Keratinocyte (primary cell): ENCODE results near the gene GGNBP2. TPM values are rescaled to one million over a fixed set of nuclear protein-coding genes. Genes with fewer than 3 reads are reported as not detected.

Source experiments
- DNase-seq: peaks from one replicate; pipeline ENCODE4 v3.0.0-alpha.2; 2011; ENCODE audit warnings: low read depth, missing footprints, low spot score
- FAIRE-seq: peaks from 2 replicates; lab custom pipeline; 2011; peaks lifted over from hg19 to GRCh38; lab: Jason Lieb, UNC
- H2AFZ ChIP-seq: 2 replicates; pipeline ENCODE4 v1.6.0; 2012; ENCODE audit warnings: low read length, control low read depth, inconsistent platforms; ENCODE audit not compliant: control insufficient read depth
- H3K27ac ChIP-seq: 2 replicates; pipeline ENCODE4 v1.5.1; 2011; ENCODE audit warnings: low read length; ENCODE audit not compliant: control insufficient read depth, insufficient read depth
- H3K27me3 ChIP-seq: 3 replicates; pipeline ENCODE4 v1.6.0; 2011; ENCODE audit warnings: low read length; ENCODE audit not compliant: control insufficient read depth, insufficient read depth; ENCODE audit errors: extremely low read depth
- H3K36me3 ChIP-seq, 2 experiments: 2 replicates in 1 of 2; 3 replicates in 1 of 2; pipeline ENCODE4 v1.5.1; 2011; ENCODE audit warnings: low read length in 2 of 2, mild to moderate bottlenecking in 1 of 2; ENCODE audit not compliant: control insufficient read depth in 2 of 2, insufficient read depth in 2 of 2; ENCODE audit errors: extremely low read depth in 1 of 2
- H3K4me1 ChIP-seq: 3 replicates; pipeline ENCODE4 v1.5.1; 2011; ENCODE audit warnings: low read length; ENCODE audit not compliant: control insufficient read depth, insufficient read depth; ENCODE audit errors: extremely low read depth
- H3K4me2 ChIP-seq: 3 replicates; pipeline ENCODE4 v1.6.0; 2011; ENCODE audit warnings: low read depth, low read length; ENCODE audit not compliant: control insufficient read depth, insufficient read depth; ENCODE audit errors: extremely low read depth
- H3K4me3 ChIP-seq, 3 experiments: fragments of 200-600 bp in 1 of 3; sonication (generic) in 1 of 3; 2 replicates in 2 of 3; 3 replicates in 1 of 3; pipeline ENCODE4 v1.5.1; 2011 to 2016; ENCODE audit warnings: low read length in 3 of 3, mild to moderate bottlenecking in 3 of 3, control low read depth in 2 of 3, inconsistent platforms in 1 of 3, low read depth in 1 of 3, mixed read lengths in 1 of 3, mixed run types in 1 of 3, moderate library complexity in 1 of 3; ENCODE audit not compliant: control insufficient read depth in 2 of 3, insufficient read depth in 2 of 3; ENCODE audit errors: extremely low read depth in 1 of 3
- H3K79me2 ChIP-seq: 2 replicates; pipeline ENCODE4 v1.6.0; 2012; ENCODE audit warnings: low read length; ENCODE audit not compliant: control insufficient read depth, insufficient read depth
- H3K9ac ChIP-seq: 3 replicates; pipeline ENCODE4 v1.6.0; 2011; ENCODE audit warnings: low read length; ENCODE audit not compliant: control insufficient read depth, insufficient read depth; ENCODE audit errors: extremely low read depth
- H3K9me1 ChIP-seq: 3 replicates; pipeline ENCODE4 v1.6.0; 2011; ENCODE audit warnings: low read length; ENCODE audit not compliant: control insufficient read depth, insufficient read depth; ENCODE audit errors: extremely low read depth
- H3K9me3 ChIP-seq: 2 replicates; pipeline ENCODE4 v1.5.1; 2012; ENCODE audit warnings: low read depth, low read length; ENCODE audit not compliant: control insufficient read depth
- H4K20me1 ChIP-seq: 3 replicates; pipeline ENCODE4 v1.6.0; 2011; ENCODE audit warnings: low read length; ENCODE audit not compliant: control insufficient read depth, insufficient read depth; ENCODE audit errors: extremely low read depth
- EZH2 ChIP-seq: IDR thresholded peaks from one replicate; pipeline ENCODE4 v1.6.1; 2012; ENCODE audit warnings: inconsistent platforms, mild to moderate bottlenecking, low read length, moderate library complexity
- dilution Hi-C: fragments of 300-500 bp; cut with MboI; formaldehyde crosslinking; loops from one replicate; pipeline ENCODE4 v1.7.0; 2020; ENCODE audit warnings: low sequenced_read_pairs; ENCODE audit not compliant: extremely low pct_ligation_motif_present
- polyA plus RNA-seq, 5 experiments: library from polyadenylated mRNA; depleted of rRNA in 3 of 5; stranded (reverse) in 3 of 5; stranded (forward) in 1 of 5; unstranded in 1 of 5; fragments of >200 nt; gene quantifications; 1 replicate in 1 of 5; 2 replicates in 3 of 5; 3 replicates in 1 of 5; pipeline versions ENCODE4 v1.2.1 to v1.2.3, GENCODE V29; 2011 to 2012; ENCODE audit warnings: missing spikeins in 2 of 5, low read depth in 1 of 5, low replicate concordance in 1 of 5
- TF ChIP-seq, protein P1 (sequence below), 3 experiments: IDR thresholded peaks in 1 of 3; conservative IDR thresholded peaks in 1 of 3; optimal IDR thresholded peaks in 1 of 3; 2 replicates in 2 of 3; 3 replicates in 1 of 3; pipeline versions ENCODE3 to v1.5.1; 2011; ENCODE audit warnings: low read length in 3 of 3, mild to moderate bottlenecking in 3 of 3, moderate library complexity in 2 of 3, control low read depth in 1 of 3, inconsistent platforms in 1 of 3; ENCODE audit not compliant: insufficient read depth in 2 of 3; ENCODE audit errors: extremely low read depth in 1 of 3

Gene GGNBP2
- polyA plus RNA-seq, 1 donor (not counting 4 experiments of a cell fraction or from before 2014, with no cell fraction given): 95.5 TPM

DNA sequence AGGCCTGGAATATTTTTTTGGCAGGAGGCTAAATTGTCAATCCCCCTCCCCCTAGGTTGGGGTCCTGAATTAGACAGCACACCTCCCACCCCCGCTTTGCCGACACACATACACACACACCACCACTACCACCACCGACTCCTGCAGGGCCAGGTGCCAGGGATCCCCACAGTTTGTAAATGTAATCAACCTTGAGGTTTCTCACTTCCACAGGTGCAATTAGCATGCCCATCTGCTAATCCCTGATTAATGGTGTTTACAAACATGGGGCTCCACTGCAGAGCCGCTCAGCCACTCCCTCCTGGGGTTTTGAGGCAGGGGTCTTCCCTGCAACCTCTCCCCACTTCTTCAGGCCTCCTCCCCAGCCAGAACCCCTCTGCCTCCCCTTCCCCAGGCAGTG lies 68.4 kb downstream of the GGNBP2 start:
- FAIRE-seq (no peak), DNase-seq (no peak)
- H3K79me2 ChIP-seq: no peaks in the 10 kb centered on the region
- H3K9me1 ChIP-seq: no peaks in the 10 kb centered on the region
- H3K27ac ChIP-seq: no peak overlapping the region
- H3K9ac ChIP-seq: no peak overlapping the region
- no peaks in the 10 kb centered on the region for H3K36me3 ChIP-seq
- H3K4me1 ChIP-seq: peaks cover 28% of the 10 kb centered on the region
- H3K4me3 ChIP-seq: no peak overlapping the region
- H4K20me1 ChIP-seq: no peaks in the 10 kb centered on the region
- dilution Hi-C loops: no loop called here
- TF ChIP-seq, protein P1, sequence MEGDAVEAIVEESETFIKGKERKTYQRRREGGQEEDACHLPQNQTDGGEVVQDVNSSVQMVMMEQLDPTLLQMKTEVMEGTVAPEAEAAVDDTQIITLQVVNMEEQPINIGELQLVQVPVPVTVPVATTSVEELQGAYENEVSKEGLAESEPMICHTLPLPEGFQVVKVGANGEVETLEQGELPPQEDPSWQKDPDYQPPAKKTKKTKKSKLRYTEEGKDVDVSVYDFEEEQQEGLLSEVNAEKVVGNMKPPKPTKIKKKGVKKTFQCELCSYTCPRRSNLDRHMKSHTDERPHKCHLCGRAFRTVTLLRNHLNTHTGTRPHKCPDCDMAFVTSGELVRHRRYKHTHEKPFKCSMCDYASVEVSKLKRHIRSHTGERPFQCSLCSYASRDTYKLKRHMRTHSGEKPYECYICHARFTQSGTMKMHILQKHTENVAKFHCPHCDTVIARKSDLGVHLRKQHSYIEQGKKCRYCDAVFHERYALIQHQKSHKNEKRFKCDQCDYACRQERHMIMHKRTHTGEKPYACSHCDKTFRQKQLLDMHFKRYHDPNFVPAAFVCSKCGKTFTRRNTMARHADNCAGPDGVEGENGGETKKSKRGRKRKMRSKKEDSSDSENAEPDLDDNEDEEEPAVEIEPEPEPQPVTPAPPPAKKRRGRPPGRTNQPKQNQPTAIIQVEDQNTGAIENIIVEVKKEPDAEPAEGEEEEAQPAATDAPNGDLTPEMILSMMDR (optimal IDR thresholded peaks at IDR 0.05 in 1 of 3, IDR thresholded peaks at IDR 0.05 in 1 of 3, conservative IDR thresholded peaks at IDR 0.05 in 1 of 3; ENCODE audit: extremely low read depth in 1 of 3, insufficient read depth in 2 of 3, low read length in 3 of 3): no peak
- TF ChIP-seq EZH2: no peak
- H3K27me3 ChIP-seq: no peaks in the 10 kb centered on the region
- H2AFZ ChIP-seq: no peak overlapping the region
- no peaks in the 10 kb centered on the region for H3K9me3 ChIP-seq
- H3K4me2 ChIP-seq: no peak overlapping the region

DNA sequence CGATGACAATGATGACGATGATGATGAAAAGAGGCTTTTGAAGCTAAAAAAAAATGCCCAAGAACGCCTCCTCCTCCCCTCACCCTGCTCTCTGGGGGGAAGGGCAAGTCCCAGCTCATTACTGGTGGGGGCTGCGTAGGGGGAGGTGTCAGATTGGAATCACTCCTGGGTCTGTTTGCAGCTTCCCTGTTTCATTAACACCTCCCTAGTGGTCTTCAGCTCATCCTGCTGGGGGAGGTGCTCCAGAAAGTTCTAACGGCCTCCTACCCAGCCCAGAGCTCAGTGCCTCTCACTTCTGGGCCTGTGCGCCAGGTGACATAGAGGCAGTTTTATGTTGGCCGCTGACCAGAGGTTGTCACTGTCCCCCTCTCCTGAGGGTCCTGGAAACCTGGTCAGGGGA lies 69.4 kb downstream of the GGNBP2 start:
- Histone ChIP-seq H3K9ac (no peak overlapping the region), H3K27ac (no peak overlapping the region), H3K36me3 (no peaks in the 10 kb centered on the region), H3K9me1 (no peaks in the 10 kb centered on the region), H3K4me3 (no peak overlapping the region), H3K79me2 (no peaks in the 10 kb centered on the region), H3K4me1 (peaks cover 20% of the 10 kb centered on the region), H3K4me2 (no peak overlapping the region), H3K27me3 (no peaks in the 10 kb centered on the region), H3K9me3 (no peaks in the 10 kb centered on the region), H4K20me1 (no peaks in the 10 kb centered on the region), H2AFZ (no peak overlapping the region)
- DNase-seq (no peak), FAIRE-seq (no peak)
- dilution Hi-C loops: no loop called here
- TF ChIP-seq, protein P1 (optimal IDR thresholded peaks at IDR 0.05 in 1 of 3, IDR thresholded peaks at IDR 0.05 in 1 of 3, conservative IDR thresholded peaks at IDR 0.05 in 1 of 3; ENCODE audit: extremely low read depth in 1 of 3, insufficient read depth in 2 of 3, low read length in 3 of 3): no peak
